Hepatocyte (in vitro differentiated cells): ENCODE results near the gene BNIP2. TPM values are rescaled to one million over a fixed set of nuclear protein-coding genes. Genes with fewer than 3 reads are reported as not detected.
"Not testable (repeated sequence)": the region's sequence is repeated elsewhere in the genome, so short reads cannot be mapped to it uniquely, and the experiment has no call there.

ENCODE experiments used
- DNase-seq: peaks from one replicate; pipeline ENCODE4 v3.0.0-alpha.2; 2016; ENCODE audit warnings: low spot score
- H2AFZ ChIP-seq: fragments of 200-600 bp; sonication (generic); 2 replicates; pipeline ENCODE4 v1.6.0; 2016; ENCODE audit warnings: antibody characterized with exemption, mild to moderate bottlenecking
- H3K27ac ChIP-seq: fragments of 200-600 bp; sonication (generic); 2 replicates; pipeline ENCODE4 v1.5.1; 2016; ENCODE audit warnings: mild to moderate bottlenecking
- H3K27me3 ChIP-seq: fragments of 200-600 bp; sonication (generic); 2 replicates; pipeline ENCODE4 v1.6.1; 2016
- H3K36me3 ChIP-seq: fragments of 200-600 bp; sonication (generic); replicated peaks from 2 replicates; pipeline ENCODE4 v1.5.1; 2016; ENCODE audit warnings: low read depth; ENCODE audit not compliant: insufficient read depth
- H3K4me1 ChIP-seq: fragments of 200-600 bp; sonication (generic); 2 replicates; pipeline ENCODE4 v1.5.1; 2016; ENCODE audit warnings: mild to moderate bottlenecking, moderate library complexity; ENCODE audit not compliant: insufficient read depth
- H3K4me2 ChIP-seq: fragments of 200-600 bp; sonication (generic); 2 replicates; pipeline ENCODE4 v1.6.0; 2016
- H3K4me3 ChIP-seq: fragments of 200-600 bp; sonication (generic); 2 replicates; pipeline ENCODE4 v1.5.1; 2016; ENCODE audit warnings: mild to moderate bottlenecking
- H3K79me2 ChIP-seq: fragments of 200-600 bp; sonication (generic); 2 replicates; pipeline ENCODE4 v1.6.0; 2017; ENCODE audit warnings: mild to moderate bottlenecking
- H3K9me2 ChIP-seq: fragments of 200-600 bp; sonication (generic); replicated peaks from 2 replicates; pipeline ENCODE4 v1.6.0; 2017; ENCODE audit warnings: mild to moderate bottlenecking; ENCODE audit not compliant: insufficient read depth
- H3K9me3 ChIP-seq: fragments of 200-600 bp; sonication (generic); 2 replicates; pipeline ENCODE4 v1.5.1; 2016; ENCODE audit warnings: low read depth, mild to moderate bottlenecking
- H4K20me1 ChIP-seq: fragments of 200-600 bp; sonication (generic); 2 replicates; pipeline ENCODE4 v1.6.0; 2016; ENCODE audit warnings: mild to moderate bottlenecking; ENCODE audit not compliant: insufficient read depth, poor library complexity, severe bottlenecking
- CTCF ChIP-seq: fragments of 200-600 bp; sonication (generic); IDR thresholded peaks from 2 replicates; pipeline ENCODE4 v1.5.1; 2016; ENCODE audit warnings: antibody characterized with exemption, mild to moderate bottlenecking; ENCODE audit not compliant: poor library complexity
- EZH2 ChIP-seq: fragments of 200-600 bp; sonication (generic); IDR thresholded peaks from 2 replicates; pipeline ENCODE4 v1.6.1; 2016; ENCODE audit warnings: antibody characterized with exemption, mild to moderate bottlenecking, borderline replicate concordance
- EZH2phosphoT487 ChIP-seq: fragments of 200-600 bp; sonication (generic); IDR thresholded peaks from one replicate; pipeline ENCODE4 v1.6.1; 2018; ENCODE audit warnings: antibody characterized with exemption, mild to moderate bottlenecking, low read depth, moderate library complexity; ENCODE audit not compliant: unreplicated experiment, severe bottlenecking
- WGBS: methylation state at CpG from one replicate; pipeline ENCODE4 v1.1.6; 2016; ENCODE audit warnings: low lambda C conversion rate; ENCODE audit errors: missing lambda C conversion rate; 5-methylcytosine and 5-hydroxymethylcytosine counted together
- polyA plus RNA-seq: library from polyadenylated mRNA; unstranded; fragments of >200 nt; fragmentation: Nextera tagmentation; extraction: Ambion mirVana; gene quantifications from 2 replicates; pipeline ENCODE4 v1.2.1, GENCODE V29; 2016
- total RNA-seq: library from RNA; depleted of rRNA; stranded (reverse); fragments of >200 nt; gene quantifications from 2 replicates; pipeline ENCODE4 v1.2.3, GENCODE V29; 2014

The BNIP2 gene
- total and polyA plus RNA-seq, 2 experiments from 2014 or later: 55.0 to 102 TPM

DNA sequence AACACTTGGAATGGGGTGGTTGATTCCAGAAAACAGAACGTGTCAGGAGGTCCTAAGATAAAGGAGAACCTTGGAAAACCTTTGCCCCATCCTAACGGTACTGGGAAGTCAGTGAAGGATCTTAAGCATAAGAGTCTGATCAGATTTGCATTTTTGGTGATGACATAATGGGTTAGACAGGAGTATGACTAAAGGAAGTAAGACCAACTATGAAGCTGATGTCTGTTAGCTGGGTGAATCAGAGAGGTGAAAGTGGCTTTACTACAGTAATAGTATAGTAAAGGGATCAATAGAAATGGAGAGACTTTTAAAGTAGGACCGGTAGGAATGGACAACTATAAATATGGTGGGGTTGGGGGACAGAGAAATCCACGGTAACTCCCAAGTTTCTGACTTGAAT, 44.4 kb downstream of the BNIP2 start:
- Histone ChIP-seq H3K27me3 (no peaks in the 10 kb centered on the region), H3K27ac (no peak overlapping the region), H3K9me3 (no peaks in the 10 kb centered on the region), H3K36me3 (no peaks in the 10 kb centered on the region), H3K4me3 (no peak overlapping the region), H2AFZ (no peak overlapping the region), H3K9me2 (no peaks in the 10 kb centered on the region), H3K79me2 (peaks cover 15% of the 10 kb centered on the region), H3K4me1 (no peaks in the 10 kb centered on the region), H3K4me2 (no peak overlapping the region), H4K20me1 (no peaks in the 10 kb centered on the region)
- WGBS: 87% methylated on average over 4 of the region's 4 CpGs
- no peak for DNase-seq
- TF ChIP-seq EZH2phosphoT487 (no peak), CTCF (no peak), EZH2 (no peak)

- H3K36me3 ChIP-seq: no peaks in the 10 kb centered on the region
- TF ChIP-seq EZH2 (no peak), CTCF (peak; percentile 26), EZH2phosphoT487 (no peak)
- no peak overlapping the region for H2AFZ ChIP-seq
- no peaks in the 10 kb centered on the region for H3K27me3 ChIP-seq
- no peak overlapping the region for H3K4me2 ChIP-seq
- H3K9me2 ChIP-seq: no peaks in the 10 kb centered on the region
- no peak overlapping the region for H3K4me3 ChIP-seq
- no peak for DNase-seq
- WGBS: 87% methylated on average over 2 of the region's 2 CpGs
- H4K20me1 ChIP-seq: no peaks in the 10 kb centered on the region
- peaks cover 9% of the 10 kb centered on the region for H3K79me2 ChIP-seq
- H3K27ac ChIP-seq: no peak overlapping the region
- no peaks in the 10 kb centered on the region for H3K9me3 ChIP-seq
- H3K4me1 ChIP-seq: no peaks in the 10 kb centered on the region
Observed at GRCh38 chr15:59642351-59642750, 46.8 kb downstream of the BNIP2 start.

DNA sequence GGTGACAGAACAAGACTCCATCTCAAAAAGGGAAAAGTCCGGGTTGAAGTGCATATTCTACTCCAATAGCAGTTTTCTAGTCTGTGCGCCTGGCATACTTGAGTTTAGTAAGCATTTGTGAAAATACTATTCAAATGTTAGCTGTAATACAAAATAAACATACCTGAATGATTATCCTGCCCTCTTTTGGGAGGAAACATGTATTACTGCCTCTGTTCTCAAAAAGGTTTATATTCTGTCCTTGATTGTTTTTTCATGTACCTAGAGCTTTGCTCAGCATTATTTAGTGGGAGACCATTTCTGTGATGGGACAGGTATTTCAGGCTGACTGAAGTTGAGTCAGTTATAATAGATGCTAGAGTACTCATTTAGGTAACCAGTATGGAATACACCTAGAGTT, 51.6 kb downstream of the BNIP2 start:
- H2AFZ ChIP-seq, H3K27ac ChIP-seq, H3K9me3 ChIP-seq, H3K4me1 ChIP-seq, H3K27me3 ChIP-seq, DNase-seq, H3K4me3 ChIP-seq, H3K36me3 ChIP-seq, H4K20me1 ChIP-seq, H3K4me2 ChIP-seq, H3K79me2 ChIP-seq, H3K9me2 ChIP-seq: not testable (repeated sequence)
- WGBS: 98% methylated on average over 2 of the region's 2 CpGs
- TF ChIP-seq CTCF: peak; percentile 26

- no peak for DNase-seq
- 93% methylated on average over 3 of the region's 3 CpGs for WGBS
Observed at GRCh38 chr15:59636184-59636583, 52.9 kb downstream of the BNIP2 start.

More at GRCh38 chr15:59636184-59636583, 52.9 kb downstream of the BNIP2 start:
- peaks cover 1% of the 10 kb centered on the region for H3K79me2 ChIP-seq
- H3K4me2 ChIP-seq: no peak overlapping the region
- H3K27ac ChIP-seq: no peak overlapping the region
- no peaks in the 10 kb centered on the region for H4K20me1 ChIP-seq
- no peaks in the 10 kb centered on the region for H3K9me3 ChIP-seq
- H3K4me3 ChIP-seq: no peak overlapping the region
- TF ChIP-seq CTCF: no peak
- TF ChIP-seq EZH2: no peak
- TF ChIP-seq EZH2phosphoT487: no peak
- no peaks in the 10 kb centered on the region for H3K27me3 ChIP-seq
- H3K36me3 ChIP-seq: no peaks in the 10 kb centered on the region
- H3K9me2 ChIP-seq: no peaks in the 10 kb centered on the region
- no peaks in the 10 kb centered on the region for H3K4me1 ChIP-seq
- H2AFZ ChIP-seq: no peak overlapping the region
